Activated T-helper 9 cell treated with anti-CD3 and anti-CD28 coated beads, Interleukin-2, amount 50 U/mL, for 16 hours (primary cell): ENCODE data around the gene PLEKHG4B.
"Not testable (repeated sequence)": the region's sequence is repeated elsewhere in the genome, so short reads cannot be mapped to it uniquely, and the experiment has no call there.

Source experiments
- DNase-seq: peaks from one replicate; pipeline ENCODE4 v3.0.0-alpha.2; 2020; ENCODE audit warnings: low read depth

The PLEKHG4B gene

DNA sequence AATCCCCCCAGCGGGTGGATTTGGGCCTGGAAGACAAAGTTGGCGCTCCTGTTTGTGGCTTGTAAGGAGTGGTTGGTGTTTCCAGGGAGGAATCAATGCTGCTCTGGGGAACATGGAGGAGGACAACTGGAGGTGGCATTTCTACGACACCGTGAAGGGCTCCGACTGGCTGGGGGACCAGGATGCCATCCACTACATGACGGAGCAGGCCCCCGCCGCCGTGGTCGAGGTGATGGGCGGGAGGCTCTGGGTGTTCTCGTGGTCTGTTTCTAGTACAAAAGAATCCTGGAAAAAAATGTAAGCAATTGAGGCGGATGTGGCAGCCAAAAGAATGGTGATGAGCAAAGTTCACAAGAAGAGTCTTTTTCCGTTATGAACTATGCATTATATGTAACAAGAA lies 133.4 kb downstream of the PLEKHG4B start:
- no peak for DNase-seq

GRCh38 chr5:227375-227774 lies 135.4 kb downstream of the PLEKHG4B start:
- DNase-seq: not testable (repeated sequence)

DNA sequence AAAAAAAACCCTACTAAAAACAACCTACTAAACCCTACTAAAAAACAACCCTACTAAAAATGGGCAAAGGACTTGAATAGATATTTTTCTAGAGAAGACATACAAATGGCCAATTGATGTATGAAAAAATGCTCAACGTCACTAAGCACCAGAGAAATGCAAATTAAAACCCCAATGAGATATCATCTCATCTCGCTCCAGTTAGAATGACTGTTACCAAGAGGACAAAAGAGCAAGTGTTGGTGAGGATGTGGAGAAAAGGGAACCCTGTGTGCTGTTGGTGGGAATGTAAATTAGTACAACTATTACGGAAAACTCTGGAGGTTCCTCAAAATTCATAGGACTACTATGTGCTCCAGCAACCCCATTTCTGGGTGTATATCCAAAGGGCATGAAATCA lies 136.9 kb downstream of the PLEKHG4B start:
- DNase-seq: no peak

DNA sequence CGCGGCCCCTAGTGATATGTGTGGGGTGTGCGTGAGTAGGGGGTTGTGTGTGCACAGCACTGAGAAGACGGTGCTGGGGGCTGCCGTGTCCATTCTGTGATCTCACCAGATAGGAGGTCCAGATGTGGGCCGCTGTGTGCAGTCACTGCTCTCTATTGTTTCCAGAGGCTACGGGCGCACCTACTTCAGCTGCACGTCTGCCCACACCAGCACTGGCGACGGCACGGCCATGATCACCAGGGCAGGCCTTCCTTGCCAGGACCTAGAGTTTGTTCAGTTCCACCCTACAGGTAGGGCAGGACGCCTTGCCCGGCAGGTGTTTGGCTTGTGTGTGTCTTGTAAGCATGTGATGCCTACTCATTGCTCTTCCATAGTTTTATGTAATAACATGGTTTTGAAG lies 138.7 kb downstream of the PLEKHG4B start:
- DNase-seq: no peak

DNA sequence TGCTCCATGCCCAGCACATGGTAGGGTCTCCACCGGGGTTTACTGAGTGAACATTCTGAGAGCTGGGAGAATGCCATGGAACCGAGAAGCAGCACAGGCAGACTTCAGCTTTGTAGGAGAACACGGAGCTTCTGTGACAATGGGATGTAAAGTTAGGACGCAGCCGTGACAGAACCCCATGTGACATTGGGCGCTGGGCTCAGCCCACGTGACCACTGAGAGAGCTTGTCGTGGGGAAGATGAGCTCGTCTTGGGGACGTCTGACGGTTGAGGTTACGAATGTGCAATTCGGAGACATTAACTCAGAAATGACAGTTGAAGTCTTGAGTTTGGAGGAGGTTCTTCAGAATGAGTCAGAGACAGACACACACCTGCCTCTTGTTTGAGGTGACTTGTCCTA lies 139.7 kb downstream of the PLEKHG4B start:
- no peak for DNase-seq

GRCh38 chr5:233426-233825 lies 141.5 kb downstream of the PLEKHG4B start:
- DNase-seq: not testable (repeated sequence)

DNA sequence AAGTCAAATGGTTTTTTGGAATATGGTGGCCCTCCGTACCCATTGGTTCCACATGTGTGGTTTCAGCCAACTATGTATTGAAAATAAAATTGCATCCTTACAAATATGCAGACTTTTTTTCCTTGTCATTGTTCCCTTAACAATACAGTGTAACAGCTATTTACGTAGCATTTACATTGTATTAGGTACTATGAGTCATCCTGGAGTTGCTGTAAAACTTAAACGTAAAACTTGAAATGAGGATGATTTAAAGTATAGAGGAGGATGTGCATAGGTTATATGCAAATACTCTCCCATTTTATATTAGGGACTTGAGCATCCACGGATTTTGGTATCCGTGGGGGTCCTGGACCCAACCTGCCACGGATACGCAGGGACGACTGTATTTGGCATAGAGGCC lies 142.5 kb downstream of the PLEKHG4B start:
- no peak for DNase-seq

DNA sequence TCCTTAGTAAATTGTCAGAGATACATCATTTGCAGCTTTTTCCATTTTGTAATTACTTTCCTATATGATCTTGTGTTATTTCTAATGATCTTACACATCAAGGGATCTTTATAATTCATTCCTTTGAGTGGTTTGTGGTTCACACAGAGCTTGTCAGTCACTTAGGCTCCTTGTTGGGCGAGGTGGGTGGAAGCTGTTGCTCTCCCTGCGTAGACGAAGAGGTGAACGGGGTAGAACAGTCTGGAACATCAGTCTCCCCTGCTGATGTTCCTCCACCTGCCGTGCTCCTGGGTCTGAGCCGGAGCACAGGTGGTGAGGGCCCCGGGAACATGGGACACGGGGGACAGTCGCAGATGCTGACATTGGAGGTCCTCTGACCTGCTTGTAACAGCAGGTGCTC lies 143.6 kb downstream of the PLEKHG4B start:
- not testable (repeated sequence) for DNase-seq

DNA sequence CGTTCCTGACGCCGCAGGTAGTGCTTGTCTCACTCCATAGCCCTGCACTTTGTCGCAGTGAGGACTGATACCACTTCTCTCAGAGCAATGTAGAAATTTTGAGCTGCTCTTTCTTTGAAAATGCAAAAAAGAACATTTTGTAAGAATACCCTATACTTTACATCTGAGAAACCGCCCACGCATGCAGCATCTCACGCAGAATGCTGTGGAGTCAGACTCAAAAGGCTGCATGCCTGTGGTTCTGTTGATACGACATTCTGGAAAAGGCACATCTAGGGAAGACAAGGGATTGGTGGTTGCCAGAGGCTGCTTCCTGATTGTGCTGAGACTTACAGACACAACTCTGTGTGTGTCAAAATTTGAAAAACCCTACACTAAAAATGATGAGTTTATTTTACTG lies 146.0 kb downstream of the PLEKHG4B start:
- not testable (repeated sequence) for DNase-seq
